ENCODE measurements around the gene ADAMTSL3.

Gene ADAMTSL3

DNA sequence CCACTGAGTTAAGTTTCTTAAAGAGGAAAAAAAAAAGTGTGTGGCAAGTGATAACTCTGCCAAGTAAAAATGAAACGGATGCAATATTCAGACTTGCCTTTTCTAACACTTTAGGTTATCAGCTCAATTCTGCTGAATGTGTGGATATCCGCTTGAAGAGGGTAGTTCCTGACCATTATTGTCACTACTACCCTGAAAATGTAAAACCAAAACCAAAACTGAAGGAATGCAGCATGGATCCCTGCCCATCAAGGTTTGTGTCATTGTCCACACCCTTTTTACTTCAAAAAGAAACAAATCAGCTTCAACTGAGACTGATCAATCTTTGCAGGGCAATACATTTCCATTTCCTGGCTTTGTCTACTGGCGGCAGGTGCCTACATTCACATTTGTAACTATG, 236.1 kb downstream of the ADAMTSL3 start:
- no peak for DNase-seq (ENCODE audit: low spot score)
- Histone ChIP-seq H4K91ac (ENCODE audit: low read depth, low read length, poor library complexity) (no peak overlapping the region), H3K9me3 (replicated peaks in 1 of 2; ENCODE audit: control insufficient read depth in 2 of 2, insufficient read depth in 1 of 2, low read depth in 1 of 2, low read length in 2 of 2) (no peaks in the 10 kb centered on the region), H3K79me1 (ENCODE audit: low read depth, low read length) (no peaks in the 10 kb centered on the region), H3K23ac (ENCODE audit: low read depth, low read length, poor library complexity) (no peak overlapping the region), H2BK15ac (ENCODE audit: low read length) (no peak overlapping the region), H2BK120ac (ENCODE audit: low read depth, low read length) (no peak overlapping the region), H3K4me1 (ENCODE audit: control insufficient read depth in 2 of 2, insufficient read depth in 1 of 2, low read depth in 1 of 2, low read length in 2 of 2) (no peaks in the 10 kb centered on the region), H3K14ac (ENCODE audit: low read length) (no peak overlapping the region), H2BK12ac (ENCODE audit: low read length) (no peak overlapping the region), H2BK5ac (ENCODE audit: low read length) (no peak overlapping the region), H2AK5ac (ENCODE audit: low read depth, low read length) (no peak overlapping the region), H3K9ac (ENCODE audit: low read depth, low read length, poor library complexity) (no peak overlapping the region), H3K4me3 (ENCODE audit: low read length in 2 of 2) (no peak overlapping the region), H4K8ac (ENCODE audit: low read depth, low read length) (no peak overlapping the region), H3K18ac (ENCODE audit: low read length) (no peak overlapping the region), H3K36me3 (replicated peaks in 1 of 2; ENCODE audit: control insufficient read depth in 2 of 2, insufficient read depth in 2 of 2, low read length in 2 of 2) (no peaks in the 10 kb centered on the region), H2AFZ (ENCODE audit: low read length) (no peak overlapping the region), H3K4ac (ENCODE audit: low read length) (no peak overlapping the region), H3K27ac (replicated peaks; ENCODE audit: low read length) (no peak overlapping the region), H3K27me3 (ENCODE audit: control insufficient read depth in 3 of 3, insufficient read depth in 3 of 3, low read depth in 1 of 3, low read length in 3 of 3) (no peaks in the 10 kb centered on the region), H3K4me2 (ENCODE audit: insufficient read depth, low read length, poor library complexity, severe bottlenecking) (no peak overlapping the region)
- WGBS, 2 donors (ENCODE audit: extremely low coverage in 2 of 2, insufficient read length in 2 of 2, insufficient replicate concordance in 1 of 2), result no CpG with 5 or more reads among the region's 3 CpGs

DNA sequence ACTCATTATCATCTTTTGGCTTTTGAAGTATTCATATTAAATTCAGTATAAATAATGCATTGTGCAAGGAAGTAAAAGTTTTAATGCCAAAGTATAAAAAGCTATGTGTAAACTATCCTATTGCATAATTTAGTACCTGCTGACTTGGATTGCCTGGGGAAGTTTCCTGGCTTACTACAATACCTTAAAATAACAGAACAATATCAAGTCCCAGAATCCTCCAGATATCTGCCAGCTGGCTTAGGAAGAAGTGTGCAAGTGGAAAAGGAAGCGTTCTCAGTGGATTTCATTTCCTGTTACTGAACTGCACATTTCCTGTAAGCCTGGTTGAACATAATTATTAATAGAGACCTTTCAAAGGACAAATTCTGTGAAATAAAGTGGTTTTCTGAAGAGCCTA, 236.7 kb downstream of the ADAMTSL3 start:
- Histone ChIP-seq H2BK120ac (ENCODE audit: low read depth, low read length) (no peak overlapping the region), H3K4me3 (ENCODE audit: low read length in 2 of 2) (no peak overlapping the region), H3K79me1 (ENCODE audit: low read depth, low read length) (no peaks in the 10 kb centered on the region), H2AK5ac (ENCODE audit: low read depth, low read length) (no peak overlapping the region), H3K4ac (ENCODE audit: low read length) (no peak overlapping the region), H3K9ac (ENCODE audit: low read depth, low read length, poor library complexity) (no peak overlapping the region), H2BK5ac (ENCODE audit: low read length) (no peak overlapping the region), H3K36me3 (replicated peaks in 1 of 2; ENCODE audit: control insufficient read depth in 2 of 2, insufficient read depth in 2 of 2, low read length in 2 of 2) (no peaks in the 10 kb centered on the region), H3K4me1 (ENCODE audit: control insufficient read depth in 2 of 2, insufficient read depth in 1 of 2, low read depth in 1 of 2, low read length in 2 of 2) (no peaks in the 10 kb centered on the region), H3K14ac (ENCODE audit: low read length) (no peak overlapping the region), H2BK15ac (ENCODE audit: low read length) (no peak overlapping the region), H4K91ac (ENCODE audit: low read depth, low read length, poor library complexity) (no peak overlapping the region), H2BK12ac (ENCODE audit: low read length) (no peak overlapping the region), H3K9me3 (replicated peaks in 1 of 2; ENCODE audit: control insufficient read depth in 2 of 2, insufficient read depth in 1 of 2, low read depth in 1 of 2, low read length in 2 of 2) (no peaks in the 10 kb centered on the region), H4K8ac (ENCODE audit: low read depth, low read length) (no peak overlapping the region), H3K27me3 (ENCODE audit: control insufficient read depth in 3 of 3, insufficient read depth in 3 of 3, low read depth in 1 of 3, low read length in 3 of 3) (no peaks in the 10 kb centered on the region), H3K23ac (ENCODE audit: low read depth, low read length, poor library complexity) (no peak overlapping the region), H3K4me2 (ENCODE audit: insufficient read depth, low read length, poor library complexity, severe bottlenecking) (no peak overlapping the region), H3K18ac (ENCODE audit: low read length) (no peak overlapping the region), H2AFZ (ENCODE audit: low read length) (no peak overlapping the region), H3K27ac (replicated peaks; ENCODE audit: low read length) (no peak overlapping the region)
- no CpG with 5 or more reads among the region's 1 CpG for WGBS, 2 donors (ENCODE audit: extremely low coverage in 2 of 2, insufficient read length in 2 of 2, insufficient replicate concordance in 1 of 2)
- no peak for DNase-seq (ENCODE audit: low spot score)

DNA sequence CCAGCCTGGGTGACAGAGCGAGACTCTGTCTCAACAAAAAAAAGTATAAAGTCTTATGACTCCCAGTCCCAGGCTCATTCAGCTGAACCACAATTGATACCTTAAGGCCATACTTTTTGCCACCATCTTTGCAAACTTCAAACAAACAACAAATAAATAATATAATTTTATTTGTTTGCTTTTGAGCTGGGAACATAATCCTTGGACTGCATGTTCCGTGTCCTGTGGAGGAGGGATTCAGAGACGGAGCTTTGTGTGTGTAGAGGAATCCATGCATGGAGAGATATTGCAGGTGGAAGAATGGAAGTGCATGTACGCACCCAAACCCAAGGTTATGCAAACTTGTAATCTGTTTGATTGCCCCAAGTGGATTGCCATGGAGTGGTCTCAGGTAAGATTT, 238.6 kb downstream of the ADAMTSL3 start:
- Histone ChIP-seq H3K9me3 (replicated peaks in 1 of 2; ENCODE audit: control insufficient read depth in 2 of 2, insufficient read depth in 1 of 2, low read depth in 1 of 2, low read length in 2 of 2) (no peaks in the 10 kb centered on the region), H2BK5ac (ENCODE audit: low read length) (no peak overlapping the region), H3K14ac (ENCODE audit: low read length) (no peak overlapping the region), H3K9ac (ENCODE audit: low read depth, low read length, poor library complexity) (no peak overlapping the region), H3K4ac (ENCODE audit: low read length) (no peak overlapping the region), H2BK12ac (ENCODE audit: low read length) (no peak overlapping the region), H3K79me1 (ENCODE audit: low read depth, low read length) (no peaks in the 10 kb centered on the region), H3K4me2 (ENCODE audit: insufficient read depth, low read length, poor library complexity, severe bottlenecking) (no peak overlapping the region), H2AFZ (ENCODE audit: low read length) (no peak overlapping the region), H3K18ac (ENCODE audit: low read length) (no peak overlapping the region), H2AK5ac (ENCODE audit: low read depth, low read length) (no peak overlapping the region), H2BK15ac (ENCODE audit: low read length) (no peak overlapping the region), H2BK120ac (ENCODE audit: low read depth, low read length) (no peak overlapping the region), H3K4me1 (ENCODE audit: control insufficient read depth in 2 of 2, insufficient read depth in 1 of 2, low read depth in 1 of 2, low read length in 2 of 2) (no peaks in the 10 kb centered on the region), H3K27me3 (ENCODE audit: control insufficient read depth in 3 of 3, insufficient read depth in 3 of 3, low read depth in 1 of 3, low read length in 3 of 3) (no peaks in the 10 kb centered on the region), H3K27ac (replicated peaks; ENCODE audit: low read length) (no peak overlapping the region), H3K4me3 (ENCODE audit: low read length in 2 of 2) (no peak overlapping the region), H4K8ac (ENCODE audit: low read depth, low read length) (no peak overlapping the region), H3K23ac (ENCODE audit: low read depth, low read length, poor library complexity) (no peak overlapping the region), H4K91ac (ENCODE audit: low read depth, low read length, poor library complexity) (no peak overlapping the region), H3K36me3 (replicated peaks in 1 of 2; ENCODE audit: control insufficient read depth in 2 of 2, insufficient read depth in 2 of 2, low read length in 2 of 2) (no peaks in the 10 kb centered on the region)
- WGBS, 2 donors (ENCODE audit: extremely low coverage in 2 of 2, insufficient read length in 2 of 2, insufficient replicate concordance in 1 of 2), result no CpG with 5 or more reads among the region's 4 CpGs
- no peak for DNase-seq (ENCODE audit: low spot score)

DNA sequence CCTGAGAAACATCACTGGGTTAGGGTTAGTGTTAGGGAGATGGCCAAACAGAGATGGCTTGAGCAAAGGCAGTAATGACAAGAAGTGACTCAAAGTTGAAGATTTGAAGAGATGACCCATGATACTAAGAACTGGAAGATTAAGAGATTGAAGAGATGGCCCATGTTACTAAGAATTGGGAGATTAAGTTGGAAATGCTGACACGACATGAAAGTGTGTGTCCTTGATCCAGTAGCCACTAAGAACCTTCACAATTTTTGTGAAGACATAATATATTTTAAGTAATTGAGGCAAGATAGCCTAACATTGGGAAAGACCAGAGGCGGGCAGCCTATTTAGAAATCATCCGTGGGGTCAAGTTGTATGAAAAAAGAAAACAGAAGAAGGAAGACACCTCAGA, 239.4 kb downstream of the ADAMTSL3 start:
- Histone ChIP-seq H4K91ac (ENCODE audit: low read depth, low read length, poor library complexity) (no peak overlapping the region), H2BK12ac (ENCODE audit: low read length) (no peak overlapping the region), H2AFZ (ENCODE audit: low read length) (no peak overlapping the region), H3K23ac (ENCODE audit: low read depth, low read length, poor library complexity) (no peak overlapping the region), H3K9me3 (replicated peaks in 1 of 2; ENCODE audit: control insufficient read depth in 2 of 2, insufficient read depth in 1 of 2, low read depth in 1 of 2, low read length in 2 of 2) (no peaks in the 10 kb centered on the region), H3K79me1 (ENCODE audit: low read depth, low read length) (no peaks in the 10 kb centered on the region), H2BK5ac (ENCODE audit: low read length) (no peak overlapping the region), H3K18ac (ENCODE audit: low read length) (no peak overlapping the region), H3K4me3 (ENCODE audit: low read length in 2 of 2) (no peak overlapping the region), H3K4ac (ENCODE audit: low read length) (no peak overlapping the region), H3K4me1 (ENCODE audit: control insufficient read depth in 2 of 2, insufficient read depth in 1 of 2, low read depth in 1 of 2, low read length in 2 of 2) (no peaks in the 10 kb centered on the region), H2BK15ac (ENCODE audit: low read length) (no peak overlapping the region), H3K27me3 (ENCODE audit: control insufficient read depth in 3 of 3, insufficient read depth in 3 of 3, low read depth in 1 of 3, low read length in 3 of 3) (no peaks in the 10 kb centered on the region), H3K4me2 (ENCODE audit: insufficient read depth, low read length, poor library complexity, severe bottlenecking) (no peak overlapping the region), H3K27ac (replicated peaks; ENCODE audit: low read length) (no peak overlapping the region), H2AK5ac (ENCODE audit: low read depth, low read length) (no peak overlapping the region), H3K36me3 (replicated peaks in 1 of 2; ENCODE audit: control insufficient read depth in 2 of 2, insufficient read depth in 2 of 2, low read length in 2 of 2) (no peaks in the 10 kb centered on the region), H2BK120ac (ENCODE audit: low read depth, low read length) (no peak overlapping the region), H4K8ac (ENCODE audit: low read depth, low read length) (no peak overlapping the region), H3K14ac (ENCODE audit: low read length) (no peak overlapping the region), H3K9ac (ENCODE audit: low read depth, low read length, poor library complexity) (no peak overlapping the region)
- WGBS, 2 donors (ENCODE audit: extremely low coverage in 2 of 2, insufficient read length in 2 of 2, insufficient replicate concordance in 1 of 2), result no CpG with 5 or more reads among the region's 3 CpGs
- no peak for DNase-seq (ENCODE audit: low spot score)
